ENCODE data around the gene FHL1.
"Not testable (repeated sequence)": the region's sequence is repeated elsewhere in the genome, so short reads cannot be mapped to it uniquely, and the experiment has no call there.

FHL1 gene

GRCh38 chrX:136147976-136148375 lies 643 bp downstream of the FHL1 start:
- no peak for DNase-seq

GRCh38 chrX:136148391-136148790 lies 1.1 kb downstream of the FHL1 start:
- peak; percentile 2 for DNase-seq

- DNase-seq = no peak
Measured at GRCh38 chrX:136154998-136155397, 7.7 kb downstream of the FHL1 start.

- no peak for DNase-seq
Measured at GRCh38 chrX:136156560-136157117, 9.3 kb downstream of the FHL1 start.

- DNase-seq = no peak
Measured at GRCh38 chrX:136157187-136157586, 9.9 kb downstream of the FHL1 start.

GRCh38 chrX:136158685-136159084 lies 11.4 kb downstream of the FHL1 start:
- no peak for DNase-seq

GRCh38 chrX:136159611-136160025 lies 12.3 kb downstream of the FHL1 start:
- DNase-seq = no peak

- DNase-seq = peak; percentile 22
Measured at GRCh38 chrX:136162827-136163570, 15.7 kb downstream of the FHL1 start.

GRCh38 chrX:136163689-136164088 lies 16.4 kb downstream of the FHL1 start:
- DNase-seq = no peak

- no peak for DNase-seq
Measured at GRCh38 chrX:136165406-136165805, 18.1 kb downstream of the FHL1 start.

GRCh38 chrX:136166221-136166855 lies 19.0 kb downstream of the FHL1 start:
- DNase-seq = no peak

GRCh38 chrX:136167989-136168388 lies 20.7 kb downstream of the FHL1 start:
- not testable (repeated sequence) for DNase-seq

- peak; percentile 49 for DNase-seq
Measured at GRCh38 chrX:136168929-136169735, 21.8 kb downstream of the FHL1 start.

- DNase-seq = no peak
Measured at GRCh38 chrX:136170139-136170800, 22.9 kb downstream of the FHL1 start.

GRCh38 chrX:136171420-136171819 lies 24.1 kb downstream of the FHL1 start:
- no peak for DNase-seq

GRCh38 chrX:136176399-136176825 lies 29.1 kb downstream of the FHL1 start:
- no peak for DNase-seq

- DNase-seq = no peak
Measured at GRCh38 chrX:136179133-136179532, 31.8 kb downstream of the FHL1 start.

- no peak for DNase-seq
Measured at GRCh38 chrX:136182414-136182813, 35.1 kb downstream of the FHL1 start.

GRCh38 chrX:136183172-136183571 lies 35.8 kb downstream of the FHL1 start:
- no peak for DNase-seq

- DNase-seq = no peak
Measured at GRCh38 chrX:136183917-136184316, 36.6 kb downstream of the FHL1 start.

- DNase-seq = no peak
Measured at GRCh38 chrX:136185401-136186022, 38.2 kb downstream of the FHL1 start.

- DNase-seq = no peak
Measured at GRCh38 chrX:136186023-136186413, 38.7 kb downstream of the FHL1 start.

Data from NCI-H1694 treated with DMSO at 0.1 percent for 48 hours (cell line).